ENCODE measurements around the gene LAMC3. TPM values are rescaled to one million over a fixed set of nuclear protein-coding genes. Genes with fewer than 3 reads are reported as not detected.

LAMC3 gene
- total RNA-seq, 1 experiment from 2014 or later = 0.36 TPM

DNA sequence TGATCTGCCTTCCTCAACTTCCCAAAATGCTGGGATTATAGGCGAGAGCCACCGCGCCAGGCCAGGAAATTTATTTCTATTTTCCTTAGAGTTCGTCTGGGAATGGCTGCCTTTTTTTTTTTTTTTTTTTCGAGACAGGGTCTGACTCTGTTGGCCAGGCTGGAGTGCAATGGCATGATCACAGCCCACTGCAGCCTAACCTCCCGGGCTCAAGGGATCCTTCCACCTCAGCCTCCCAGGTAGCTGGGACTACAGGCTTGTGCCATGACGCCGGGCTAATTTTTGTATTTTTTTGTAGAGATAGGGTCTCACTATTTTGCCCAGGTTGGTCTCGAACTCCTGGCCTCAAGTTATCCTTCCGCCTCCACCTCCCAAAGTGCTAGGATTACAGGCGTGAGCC lies 888 bp upstream of the LAMC3 start:
- no TSS peak for BruUV-seq (replicated peaks)
- no peaks in the 10 kb centered on the region for H3K4me1 ChIP-seq
- Mint-ChIP-seq H3K4me1 (ENCODE audit: low read depth, unreplicated experiment) (no peaks in the 10 kb centered on the region), H3K27me3 (ENCODE audit: insufficient read depth, unreplicated experiment) (peaks cover 3% of the 10 kb centered on the region), H3K36me3 (ENCODE audit: insufficient read depth, unreplicated experiment) (no peaks in the 10 kb centered on the region), H3K9me3 (ENCODE audit: unreplicated experiment) (no peaks in the 10 kb centered on the region), H3K27ac (ENCODE audit: unreplicated experiment) (no peak overlapping the region), H3K4me3 (ENCODE audit: unreplicated experiment) (peak overlapping the region; percentile 45)
- no peak for DNase-seq
- POLR2A ChIA-PET = no interaction called here
- intact Hi-C loops (cut with micrococcal nuclease; ENCODE audit: unreplicated experiment) = no loop called here
- no peaks in the 10 kb centered on the region for H3K9me3 ChIP-seq
- H3K36me3 ChIP-seq (ENCODE audit: control insufficient read depth, insufficient read depth, low read length) = no peaks in the 10 kb centered on the region
- TF ChIP-seq, protein P1, sequence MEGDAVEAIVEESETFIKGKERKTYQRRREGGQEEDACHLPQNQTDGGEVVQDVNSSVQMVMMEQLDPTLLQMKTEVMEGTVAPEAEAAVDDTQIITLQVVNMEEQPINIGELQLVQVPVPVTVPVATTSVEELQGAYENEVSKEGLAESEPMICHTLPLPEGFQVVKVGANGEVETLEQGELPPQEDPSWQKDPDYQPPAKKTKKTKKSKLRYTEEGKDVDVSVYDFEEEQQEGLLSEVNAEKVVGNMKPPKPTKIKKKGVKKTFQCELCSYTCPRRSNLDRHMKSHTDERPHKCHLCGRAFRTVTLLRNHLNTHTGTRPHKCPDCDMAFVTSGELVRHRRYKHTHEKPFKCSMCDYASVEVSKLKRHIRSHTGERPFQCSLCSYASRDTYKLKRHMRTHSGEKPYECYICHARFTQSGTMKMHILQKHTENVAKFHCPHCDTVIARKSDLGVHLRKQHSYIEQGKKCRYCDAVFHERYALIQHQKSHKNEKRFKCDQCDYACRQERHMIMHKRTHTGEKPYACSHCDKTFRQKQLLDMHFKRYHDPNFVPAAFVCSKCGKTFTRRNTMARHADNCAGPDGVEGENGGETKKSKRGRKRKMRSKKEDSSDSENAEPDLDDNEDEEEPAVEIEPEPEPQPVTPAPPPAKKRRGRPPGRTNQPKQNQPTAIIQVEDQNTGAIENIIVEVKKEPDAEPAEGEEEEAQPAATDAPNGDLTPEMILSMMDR (IDR thresholded peaks at IDR 0.05; ENCODE audit: insufficient read depth in 1 of 2, low read depth in 1 of 2, low read length in 1 of 2, severe bottlenecking in 1 of 2, unreplicated experiment in 1 of 2) = no peak
- no peaks in the 10 kb centered on the region for H3K27me3 ChIP-seq (replicated peaks; ENCODE audit: control insufficient read depth, insufficient read depth, low read length)
- no peak overlapping the region for H3K4me3 ChIP-seq (ENCODE audit: low read depth, low read length)
- CTCF ChIA-PET = no interaction called here

DNA sequence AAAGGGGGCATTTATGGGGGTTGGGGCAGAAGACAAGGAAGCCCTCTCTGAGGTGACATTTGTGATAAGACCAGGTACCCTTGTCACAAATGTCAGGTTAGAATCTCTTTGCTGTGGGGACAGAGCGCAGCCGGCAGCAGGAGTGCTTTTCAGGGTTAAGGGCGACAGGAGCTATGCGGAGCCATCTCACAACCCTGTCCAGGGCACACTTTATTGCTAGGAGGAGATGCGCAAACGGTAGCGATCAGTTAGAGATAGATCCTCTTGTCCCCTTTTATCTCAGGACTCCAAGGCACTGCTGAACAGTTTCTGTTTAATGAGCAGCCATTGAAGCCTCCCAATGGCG lies 438 bp upstream of the LAMC3 start:
- no TSS peak for BruUV-seq (replicated peaks)
- POLR2A ChIA-PET = no interaction called here

DNA sequence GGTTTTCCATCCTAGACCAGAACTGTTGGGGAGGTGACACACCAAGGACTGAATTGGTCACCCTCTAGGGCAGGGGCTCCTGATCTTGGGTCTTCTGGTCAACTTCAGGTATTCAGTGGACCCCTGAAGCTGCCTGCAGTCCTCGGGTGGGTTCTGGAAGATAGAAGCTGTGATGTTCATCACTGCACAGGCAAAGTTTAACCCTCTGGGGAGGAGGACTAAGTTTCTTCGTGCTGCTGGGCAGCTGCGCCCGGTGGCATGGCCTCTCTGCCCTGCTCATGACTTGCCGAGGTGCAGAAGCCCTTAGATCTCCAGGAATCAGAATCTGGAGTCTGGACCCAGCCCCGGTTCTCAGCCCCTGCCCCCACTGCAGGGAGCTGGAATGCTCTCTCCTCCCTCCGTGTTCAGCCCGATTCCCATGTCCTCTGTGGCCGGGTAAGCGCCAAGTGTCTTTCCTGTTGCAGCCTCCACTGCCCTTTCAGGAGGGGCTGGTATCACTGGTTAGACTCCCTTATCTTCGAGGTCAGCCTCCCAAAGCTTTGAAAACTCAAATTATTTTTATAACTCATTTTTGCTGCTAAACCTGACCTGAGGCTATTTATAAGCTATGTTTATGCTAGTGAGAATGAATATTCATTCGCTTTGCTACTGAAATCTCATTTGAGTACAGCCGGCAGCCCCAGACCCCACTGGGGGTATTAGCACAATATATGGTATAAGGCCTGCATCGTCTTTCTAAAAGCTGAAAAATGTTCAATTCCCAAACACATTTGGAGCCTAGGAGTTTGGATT lies 1.7 kb downstream of the LAMC3 start:
- Histone ChIP-seq H3K9me3 (no peaks in the 10 kb centered on the region), H3K36me3 (ENCODE audit: control insufficient read depth, insufficient read depth, low read length) (no peaks in the 10 kb centered on the region), H3K4me3 (ENCODE audit: low read depth, low read length) (no peak overlapping the region), H3K4me1 (no peaks in the 10 kb centered on the region), H3K27me3 (replicated peaks; ENCODE audit: control insufficient read depth, insufficient read depth, low read length) (no peaks in the 10 kb centered on the region)
- Mint-ChIP-seq H3K4me1 (ENCODE audit: low read depth, unreplicated experiment) (no peaks in the 10 kb centered on the region), H3K9me3 (ENCODE audit: unreplicated experiment) (no peaks in the 10 kb centered on the region), H3K27me3 (ENCODE audit: insufficient read depth, unreplicated experiment) (peaks cover 3% of the 10 kb centered on the region), H3K36me3 (ENCODE audit: insufficient read depth, unreplicated experiment) (no peaks in the 10 kb centered on the region), H3K4me3 (ENCODE audit: unreplicated experiment) (no peak overlapping the region), H3K27ac (ENCODE audit: unreplicated experiment) (no peak overlapping the region)
- POLR2A ChIA-PET = no interaction called here
- BruUV-seq (replicated peaks) = no TSS peak
- intact Hi-C loops (cut with micrococcal nuclease; ENCODE audit: unreplicated experiment) = loop anchor here (5.0 kb wide), 1 partner anchor 37 kb away; no protein-coding TSS in a partner anchor
- CTCF ChIA-PET = interaction anchor here (0.6 to 3.3 kb wide), 2 partner anchors 12 to 1377 kb away, joined by 3 to 21 read pairs; no protein-coding TSS in a partner anchor
- TF ChIP-seq, protein P1 (IDR thresholded peaks at IDR 0.05; ENCODE audit: insufficient read depth in 1 of 2, low read depth in 1 of 2, low read length in 1 of 2, severe bottlenecking in 1 of 2, unreplicated experiment in 1 of 2) = no peak
- DNase-seq = no peak

More for the DNA sequence above, 438 bp upstream of the LAMC3 start:
- Mint-ChIP-seq H3K4me1 (ENCODE audit: low read depth, unreplicated experiment) (no peaks in the 10 kb centered on the region), H3K9me3 (ENCODE audit: unreplicated experiment) (no peaks in the 10 kb centered on the region), H3K27ac (ENCODE audit: unreplicated experiment) (no peak overlapping the region), H3K27me3 (ENCODE audit: insufficient read depth, unreplicated experiment) (peaks cover 3% of the 10 kb centered on the region), H3K36me3 (ENCODE audit: insufficient read depth, unreplicated experiment) (no peaks in the 10 kb centered on the region), H3K4me3 (ENCODE audit: unreplicated experiment) (peak overlapping the region; percentile 45)
- peak overlapping the region; percentile 8; the same call in 1 of the 2 replicates for H3K4me3 ChIP-seq (ENCODE audit: low read depth, low read length)
- DNase-seq = no peak
- H3K4me1 ChIP-seq = no peaks in the 10 kb centered on the region
- no peaks in the 10 kb centered on the region for H3K36me3 ChIP-seq (ENCODE audit: control insufficient read depth, insufficient read depth, low read length)
- H3K27me3 ChIP-seq (replicated peaks; ENCODE audit: control insufficient read depth, insufficient read depth, low read length) = no peaks in the 10 kb centered on the region
- intact Hi-C loops (cut with micrococcal nuclease; ENCODE audit: unreplicated experiment) = no loop called here
- TF ChIP-seq, protein P1 (IDR thresholded peaks at IDR 0.05; ENCODE audit: insufficient read depth in 1 of 2, low read depth in 1 of 2, low read length in 1 of 2, severe bottlenecking in 1 of 2, unreplicated experiment in 1 of 2) = no peak
- no peaks in the 10 kb centered on the region for H3K9me3 ChIP-seq
- CTCF ChIA-PET = no interaction called here
